PFSK-1 (cell line): ENCODE data around the gene SLC66A3.

Experiments used
- FOXP2 ChIP-seq: optimal IDR thresholded peaks from 2 replicates; pipeline ENCODE3; 2011; ENCODE audit warnings: borderline replicate concordance, control low read depth, inconsistent platforms; ENCODE audit not compliant: insufficient read depth; ENCODE audit errors: extremely low read length, extremely low read depth
- POLR2AphosphoS5 ChIP-seq: IDR thresholded peaks from 2 replicates; pipeline ENCODE4 v1.6.1; 2012; ENCODE audit warnings: low read depth, mild to moderate bottlenecking, control low read depth, low read length, moderate library complexity
- SIN3A ChIP-seq: IDR thresholded peaks from 2 replicates; pipeline ENCODE4 v1.6.1; 2012; ENCODE audit warnings: mild to moderate bottlenecking, low read length, moderate library complexity, borderline replicate concordance; ENCODE audit not compliant: insufficient read depth
- TAF1 ChIP-seq: IDR thresholded peaks from 2 replicates; pipeline ENCODE4 v1.6.1; 2012; ENCODE audit warnings: low read length, control low read depth, borderline replicate concordance; ENCODE audit not compliant: insufficient read depth
- TF ChIP-seq, protein P1 (sequence below), 2 experiments: IDR thresholded peaks; 2 replicates each; pipeline versions ENCODE4 v1.6.1 to v1.8.0; 2011 to 2012; ENCODE audit warnings: low read depth in 2 of 2, low read length in 2 of 2, control low read depth in 1 of 2, inconsistent platforms in 1 of 2, mild to moderate bottlenecking in 1 of 2, moderate library complexity in 1 of 2; ENCODE audit not compliant: insufficient read depth in 1 of 2

DNA sequence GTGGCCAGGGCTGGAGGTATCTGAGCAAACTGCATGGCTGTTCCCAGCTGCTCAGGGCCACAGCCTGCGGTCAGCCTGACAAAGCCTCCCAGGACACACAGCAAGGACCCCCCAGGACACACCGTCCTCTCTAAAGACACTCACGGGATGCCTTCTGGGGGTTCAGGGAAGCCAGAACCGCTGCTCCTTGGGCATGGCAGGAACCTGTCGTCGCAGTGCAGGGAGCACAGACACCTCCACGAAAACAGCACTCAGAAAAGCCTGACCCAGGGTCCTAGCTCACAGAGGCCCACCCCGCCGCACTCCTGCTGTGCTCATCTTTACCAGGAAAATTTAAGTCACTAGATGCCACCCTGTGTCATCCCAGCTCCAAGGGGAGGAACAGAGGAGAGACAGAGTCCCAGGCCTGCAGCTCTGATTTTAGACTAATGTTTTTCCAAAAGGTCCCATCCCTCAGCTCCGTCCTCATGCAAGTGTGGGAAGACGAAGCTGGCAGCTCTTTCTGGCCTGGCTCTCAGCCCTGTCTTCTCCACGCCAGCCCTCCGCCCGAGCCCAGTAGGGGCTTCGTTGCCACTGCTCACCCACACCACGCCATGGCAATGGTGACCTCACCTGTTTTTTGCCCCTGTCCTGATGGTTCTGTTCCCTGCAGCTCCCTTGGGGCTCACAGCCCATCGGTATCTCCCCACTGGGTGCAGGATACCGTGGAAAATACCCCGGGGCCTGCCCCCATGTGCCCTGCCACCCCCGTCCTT lies 23.9 kb upstream of the SLC66A3 start:
- TF ChIP-seq, protein P1, sequence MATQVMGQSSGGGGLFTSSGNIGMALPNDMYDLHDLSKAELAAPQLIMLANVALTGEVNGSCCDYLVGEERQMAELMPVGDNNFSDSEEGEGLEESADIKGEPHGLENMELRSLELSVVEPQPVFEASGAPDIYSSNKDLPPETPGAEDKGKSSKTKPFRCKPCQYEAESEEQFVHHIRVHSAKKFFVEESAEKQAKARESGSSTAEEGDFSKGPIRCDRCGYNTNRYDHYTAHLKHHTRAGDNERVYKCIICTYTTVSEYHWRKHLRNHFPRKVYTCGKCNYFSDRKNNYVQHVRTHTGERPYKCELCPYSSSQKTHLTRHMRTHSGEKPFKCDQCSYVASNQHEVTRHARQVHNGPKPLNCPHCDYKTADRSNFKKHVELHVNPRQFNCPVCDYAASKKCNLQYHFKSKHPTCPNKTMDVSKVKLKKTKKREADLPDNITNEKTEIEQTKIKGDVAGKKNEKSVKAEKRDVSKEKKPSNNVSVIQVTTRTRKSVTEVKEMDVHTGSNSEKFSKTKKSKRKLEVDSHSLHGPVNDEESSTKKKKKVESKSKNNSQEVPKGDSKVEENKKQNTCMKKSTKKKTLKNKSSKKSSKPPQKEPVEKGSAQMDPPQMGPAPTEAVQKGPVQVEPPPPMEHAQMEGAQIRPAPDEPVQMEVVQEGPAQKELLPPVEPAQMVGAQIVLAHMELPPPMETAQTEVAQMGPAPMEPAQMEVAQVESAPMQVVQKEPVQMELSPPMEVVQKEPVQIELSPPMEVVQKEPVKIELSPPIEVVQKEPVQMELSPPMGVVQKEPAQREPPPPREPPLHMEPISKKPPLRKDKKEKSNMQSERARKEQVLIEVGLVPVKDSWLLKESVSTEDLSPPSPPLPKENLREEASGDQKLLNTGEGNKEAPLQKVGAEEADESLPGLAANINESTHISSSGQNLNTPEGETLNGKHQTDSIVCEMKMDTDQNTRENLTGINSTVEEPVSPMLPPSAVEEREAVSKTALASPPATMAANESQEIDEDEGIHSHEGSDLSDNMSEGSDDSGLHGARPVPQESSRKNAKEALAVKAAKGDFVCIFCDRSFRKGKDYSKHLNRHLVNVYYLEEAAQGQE (IDR thresholded peaks at IDR 0.05; ENCODE audit: insufficient read depth in 1 of 2, low read depth in 2 of 2, low read length in 2 of 2): no peak
- TF ChIP-seq FOXP2 (no peak), POLR2AphosphoS5 (no peak), TAF1 (no peak), SIN3A (no peak)
